K562 (cell line): ENCODE results near the gene MTPN. TPM values are rescaled to one million over a fixed set of nuclear protein-coding genes. Genes with fewer than 3 reads are reported as not detected.

Experiments
- ARID3A ChIP-seq: IDR thresholded peaks from 2 replicates; pipeline ENCODE4 v1.6.1; 2012; ENCODE audit warnings: low read depth, low read length, improper control_type of control experiment, borderline replicate concordance
- ATF3 ChIP-seq, 2 experiments: fragments of 450-650 bp in 1 of 2; sonication (generic) in 1 of 2; formaldehyde crosslinking in 1 of 2; IDR thresholded peaks in 1 of 2; conservative IDR thresholded peaks in 1 of 2; 2 replicates each; pipeline versions ENCODE4 v1.6.1 to v1.8.1; 2016 to 2023; ENCODE audit warnings: mild to moderate bottlenecking in 2 of 2, moderate library complexity in 2 of 2, inconsistent platforms in 1 of 2, missing genetic modification reagents in 1 of 2
- ATF4 ChIP-seq: fragments of 450-650 bp; formaldehyde crosslinking; IDR thresholded peaks from 2 replicates; pipeline ENCODE4 v1.4.0; 2022; ENCODE audit warnings: mild to moderate bottlenecking, moderate library complexity
- DEAF1 ChIP-seq: fragments of 450-650 bp; formaldehyde crosslinking; IDR thresholded peaks from 2 replicates; pipeline ENCODE4 v1.4.0; 2020; ENCODE audit warnings: mild to moderate bottlenecking, moderate library complexity
- ESRRB ChIP-seq: fragments of 250-450 bp; sonication (Bioruptor Pico); IDR thresholded peaks from 2 replicates; pipeline ENCODE4 v1.5.0; 2020; ENCODE audit warnings: mild to moderate bottlenecking, moderate library complexity, borderline replicate concordance
- HMGN3 ChIP-seq: IDR thresholded peaks from 2 replicates; pipeline ENCODE4 v1.6.1; 2011; ENCODE audit warnings: borderline replicate concordance, low read depth, mild to moderate bottlenecking, mixed read lengths, low read length; ENCODE audit not compliant: insufficient read length; ENCODE audit errors: extremely low read depth
- KAT7 ChIP-seq: sonication (generic); formaldehyde crosslinking; IDR thresholded peaks from 2 replicates; pipeline ENCODE4 v1.8.0; 2022; ENCODE audit warnings: missing genetic modification reagents, mild to moderate bottlenecking, borderline replicate concordance
- NEUROD1 ChIP-seq: fragments of 150-350 bp; IDR thresholded peaks from 2 replicates; pipeline ENCODE4 v1.6.1; 2014; ENCODE audit warnings: borderline replicate concordance, low read length, low read depth; ENCODE audit not compliant: partially characterized antibody
- PHB ChIP-seq: fragments of 250-450 bp; sonication (Bioruptor Pico); IDR thresholded peaks from 2 replicates; pipeline ENCODE4 v1.5.0; 2021
- POLR3A ChIP-seq: IDR thresholded peaks from 2 replicates; pipeline ENCODE4 v1.6.1; 2011; ENCODE audit warnings: borderline replicate concordance, mild to moderate bottlenecking, moderate library complexity; ENCODE audit not compliant: insufficient read length, insufficient read depth; ENCODE audit errors: extremely low read depth
- PTTG1 ChIP-seq: fragments of 450-650 bp; IDR thresholded peaks from 2 replicates; pipeline ENCODE4 v1.6.1; 2016; ENCODE audit warnings: low read depth, mild to moderate bottlenecking, missing genetic modification characterization, missing compliant biosample characterization
- RFX7 ChIP-seq: fragments of 250-450 bp; sonication (Bioruptor Pico); IDR thresholded peaks from 2 replicates; pipeline ENCODE4 v1.5.1; 2021; ENCODE audit warnings: mild to moderate bottlenecking
- SMAD2 ChIP-seq: fragments of 150-350 bp; IDR thresholded peaks from 2 replicates; pipeline ENCODE4 v1.6.1; 2014; ENCODE audit warnings: low read depth, mild to moderate bottlenecking, low read length
- SP2 ChIP-seq: IDR thresholded peaks from 2 replicates; pipeline ENCODE4 v1.6.1; 2011; ENCODE audit warnings: mild to moderate bottlenecking, low read depth, low read length, moderate library complexity; ENCODE audit not compliant: poor library complexity, severe bottlenecking; ENCODE audit errors: extremely low read depth
- TARDBP ChIP-seq: fragments of 450-650 bp; IDR thresholded peaks from 2 replicates; pipeline ENCODE4 v1.6.1; 2016
- ZBTB1 ChIP-seq: sonication (generic); formaldehyde crosslinking; IDR thresholded peaks from 2 replicates; pipeline ENCODE4 v1.8.1; 2023; ENCODE audit warnings: missing genetic modification reagents, low read depth, mild to moderate bottlenecking, borderline replicate concordance
- ZNF277 ChIP-seq: fragments of 250-450 bp; sonication (Bioruptor Pico); IDR thresholded peaks from 2 replicates; pipeline ENCODE4 v1.8.0; 2022; ENCODE audit warnings: inconsistent platforms, mild to moderate bottlenecking, moderate library complexity, borderline replicate concordance
- ZNF282 ChIP-seq: sonication (generic); formaldehyde crosslinking; IDR thresholded peaks from 2 replicates; pipeline ENCODE4 v1.8.1; 2023; ENCODE audit warnings: missing genetic modification reagents
- ZNF316 ChIP-seq: fragments of 450-650 bp; IDR thresholded peaks from 2 replicates; pipeline ENCODE4 v1.6.1; 2016
- ZNF431 ChIP-seq: sonication (generic); formaldehyde crosslinking; IDR thresholded peaks from 2 replicates; pipeline ENCODE4 v1.8.0; 2022; ENCODE audit warnings: mild to moderate bottlenecking, missing genetic modification reagents
- ZZZ3 ChIP-seq: fragments of 450-650 bp; IDR thresholded peaks from 2 replicates; pipeline ENCODE4 v1.6.1; 2016; ENCODE audit warnings: antibody characterized with exemption, mild to moderate bottlenecking, moderate library complexity
- polyA plus RNA-seq, 8 experiments: library from polyadenylated mRNA; depleted of rRNA in 4 of 8; stranded (reverse) in 5 of 8; unstranded in 3 of 8; fragments of >200 nt; fragmentation: Nextera tagmentation in 2 of 8; fragmentation: Illumina TruSeq in 1 of 8; extraction: Ambion mirVana in 2 of 8; extraction: Trizol in 1 of 8; gene quantifications; 2 replicates each; pipeline versions ENCODE4 v1.2.1 to v1.2.3, GENCODE V29; 2011 to 2014; ENCODE audit warnings: inconsistent platforms in 1 of 8, missing spikeins in 1 of 8
- total RNA-seq, 7 experiments: library from RNA; depleted of rRNA in 6 of 7; stranded (reverse); fragments of >200 nt in 6 of 7; fragmentation: Illumina TruSeq in 2 of 7; extraction: Trizol in 2 of 7; gene quantifications; 2 replicates each; pipeline versions ENCODE4 v1.2.1 to v1.2.3, GENCODE V29; 2011 to 2021; ENCODE audit warnings: low replicate concordance in 1 of 7

The MTPN gene
- total and polyA plus RNA-seq, 9 of the 15 experiments (the other 6 are each of a cell fraction or from before 2014, with no cell fraction given), result 68.5 to 261 (median 156) TPM

- TF ChIP-seq ZNF277 (CRISPR knock-in tag), result no peak
- TF ChIP-seq HMGN3, result no peak
- TF ChIP-seq KAT7, result 0 out of 2 replicates have a peak, but pooled peaks have one; percentile 29
- 0 out of 2 replicates have a peak, but pooled peaks have one; percentile 20 for TF ChIP-seq TARDBP
- no peak for TF ChIP-seq ZNF282
- no peak for TF ChIP-seq DEAF1 (CRISPR knock-in tag)
- TF ChIP-seq SP2, result no peak
- TF ChIP-seq RFX7 (CRISPR knock-in tag), result no peak
- TF ChIP-seq ZNF431, result no peak
- TF ChIP-seq ZBTB1 (CRISPR knock-in tag), result no peak
- no peak for TF ChIP-seq PTTG1
- TF ChIP-seq ATF4 (CRISPR knock-in tag), result no peak
- TF ChIP-seq ESRRB (CRISPR knock-in tag), result no peak
- TF ChIP-seq ARID3A, result no peak
- peak; percentile 16; the same call in 1 of the 2 replicates for TF ChIP-seq ZNF316
- no peak for TF ChIP-seq ZZZ3
- no peak for TF ChIP-seq POLR3A
- TF ChIP-seq PHB, result peak; percentile 73; the same call in 1 of the 2 replicates
- no peak for TF ChIP-seq SMAD2
- no peak for TF ChIP-seq ATF3 (IDR thresholded peaks at IDR 0.05)
- no peak for TF ChIP-seq ATF3 (CRISPR knock-in tag; conservative IDR thresholded peaks at IDR 0.05)
- TF ChIP-seq NEUROD1, result no peak
- TF ChIP-seq, all 486 proteins: peak for 5
These were observed 47.9 kb downstream of the MTPN start (continued) for GRCh38 chr7:135929249-135929648.
